Measurements from ENCODE around the gene PHF10. TPM values are rescaled to one million over a fixed set of nuclear protein-coding genes. Genes with fewer than 3 reads are reported as not detected.
"Not testable (repeated sequence)": the region's sequence is repeated elsewhere in the genome, so short reads cannot be mapped to it uniquely, and the experiment has no call there.

The PHF10 gene
- total and polyA plus RNA-seq, 2 donors (not counting 1 experiment from before 2014, with no cell fraction given): 32.9 to 74.6 TPM

DNA sequence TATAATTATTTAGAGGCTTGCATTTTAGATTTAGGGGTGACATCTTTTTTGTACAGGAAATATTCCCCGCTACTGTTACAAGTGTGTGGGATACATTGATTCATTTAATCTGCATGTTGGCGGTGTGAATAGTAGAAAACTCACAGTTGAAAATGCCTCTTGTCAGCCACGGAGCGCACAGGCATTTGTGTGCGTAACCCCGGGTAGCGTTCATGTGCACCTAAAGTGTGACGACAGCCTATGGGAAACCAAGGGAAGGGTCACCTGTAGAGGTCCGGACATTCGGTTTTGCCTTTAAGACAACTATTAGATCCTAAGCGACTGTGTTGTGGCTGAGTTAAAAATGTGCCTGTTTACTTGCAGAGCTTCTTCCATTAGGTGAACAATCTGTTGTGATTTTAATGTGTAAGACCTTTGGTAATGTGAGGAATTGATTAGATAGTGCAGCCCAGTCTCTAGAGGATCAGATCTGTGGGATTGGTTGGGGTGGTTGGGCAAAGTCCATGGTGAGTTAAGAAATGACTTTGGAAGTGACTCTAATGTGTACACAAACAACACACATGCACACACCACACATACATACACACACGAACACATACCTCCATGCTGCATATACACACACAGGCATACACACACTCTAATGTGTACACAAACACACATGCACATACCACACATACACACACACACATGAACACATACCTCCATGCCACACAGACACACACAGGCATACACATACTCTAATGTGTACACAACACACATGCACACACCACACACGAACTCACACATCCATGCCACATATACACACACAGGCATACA is 42.8 kb upstream of the PHF10 start:
- no peak overlapping the region for H3K4me2 ChIP-seq (replicated peaks; ENCODE audit: low read depth, low read length, poor library complexity, severe bottlenecking)
- H3K9me3 ChIP-seq (ENCODE audit: control extremely low read depth in 1 of 3, control insufficient read depth in 2 of 3, insufficient read depth in 1 of 3, low read length in 2 of 3): no peaks in the 10 kb centered on the region
- DNase-seq (no peak), ATAC-seq (ENCODE audit: low read depth) (no peak)
- H3K27me3 ChIP-seq (replicated peaks in 1 of 4; ENCODE audit: control extremely low read depth in 1 of 4, control insufficient read depth in 3 of 4, insufficient read depth in 4 of 4, low read length in 3 of 4): no peaks in the 10 kb centered on the region
- no peak overlapping the region for H3K27ac ChIP-seq (ENCODE audit: low read length in 2 of 2)
- intact Hi-C loops (cut with micrococcal nuclease): no loop called here
- WGBS (ENCODE audit: insufficient coverage): 97% methylated on average over 13 of the region's 13 CpGs
- no peaks in the 10 kb centered on the region for H3K27me3 Mint-ChIP-seq
- H3K27ac Mint-ChIP-seq: no peak overlapping the region
- H3K9ac ChIP-seq (ENCODE audit: low read length): no peak overlapping the region
- no peaks in the 10 kb centered on the region for H3K9me3 Mint-ChIP-seq (ENCODE audit: insufficient read depth)
- ChIA-PET POLR2A (no interaction called here), CTCF (no interaction called here)
- TF ChIP-seq CTCF (IDR thresholded peaks at IDR 0.05) (no peak), EZH2 (IDR thresholded peaks at IDR 0.05; ENCODE audit: borderline replicate concordance, insufficient read depth, low read depth, low read length, poor library complexity, severe bottlenecking) (no peak)
- no peak overlapping the region for H2AFZ ChIP-seq (ENCODE audit: insufficient read depth, low read depth, low read length, poor library complexity, severe bottlenecking)
- H3K4me1 Mint-ChIP-seq: no peaks in the 10 kb centered on the region
- H3K4me3 Mint-ChIP-seq: no peak overlapping the region
- no peak overlapping the region for H3K4me3 ChIP-seq (ENCODE audit: control extremely low read depth in 1 of 5, extremely low read depth in 1 of 5, insufficient read depth in 1 of 5, low read depth in 2 of 5, low read length in 4 of 5)
- H4K20me1 ChIP-seq (ENCODE audit: control insufficient read depth, insufficient read depth, low read length, poor library complexity, severe bottlenecking): no peaks in the 10 kb centered on the region
- H3K4me1 ChIP-seq (ENCODE audit: control insufficient read depth in 2 of 2, insufficient read depth in 2 of 2, low read length in 2 of 2): no peaks in the 10 kb centered on the region
- H3K79me2 ChIP-seq (ENCODE audit: control insufficient read depth, insufficient read depth, low read length): no peaks in the 10 kb centered on the region
- H3K36me3 ChIP-seq (replicated peaks in 1 of 2; ENCODE audit: control extremely low read depth in 1 of 2, control insufficient read depth in 1 of 2, extremely low read depth in 1 of 2, insufficient read depth in 2 of 2, low read length in 1 of 2): peaks cover 8 to 68% of the 10 kb centered on the region in 2 experiments

DNA sequence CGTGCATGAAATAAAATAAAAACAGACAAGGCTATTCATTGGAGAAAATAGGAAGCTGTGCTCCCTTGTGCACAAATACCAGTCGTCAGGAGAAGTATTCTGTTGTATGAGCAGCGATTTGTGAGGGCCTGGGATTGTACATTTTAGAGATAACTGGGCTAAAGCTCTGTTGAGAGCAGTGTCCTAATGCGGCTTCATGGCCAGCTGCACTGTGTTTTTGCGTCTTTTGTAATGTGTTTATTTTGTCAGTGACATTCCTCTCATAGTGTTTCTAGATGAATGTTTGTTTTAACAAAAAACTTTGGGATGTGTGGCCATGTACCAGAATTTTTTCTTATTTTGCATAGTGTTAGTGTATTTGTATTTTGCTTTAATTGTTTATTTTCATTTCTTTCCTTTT is 41.9 kb upstream of the PHF10 start:
- Histone ChIP-seq H3K4me1 (ENCODE audit: control insufficient read depth in 2 of 2, insufficient read depth in 2 of 2, low read length in 2 of 2) (no peaks in the 10 kb centered on the region), H3K27ac (ENCODE audit: low read length in 2 of 2) (no peak overlapping the region), H3K27me3 (replicated peaks in 1 of 4; ENCODE audit: control extremely low read depth in 1 of 4, control insufficient read depth in 3 of 4, insufficient read depth in 4 of 4, low read length in 3 of 4) (no peaks in the 10 kb centered on the region), H4K20me1 (ENCODE audit: control insufficient read depth, insufficient read depth, low read length, poor library complexity, severe bottlenecking) (no peaks in the 10 kb centered on the region), H3K9ac (ENCODE audit: low read length) (no peak overlapping the region), H3K79me2 (ENCODE audit: control insufficient read depth, insufficient read depth, low read length) (no peaks in the 10 kb centered on the region), H3K4me2 (replicated peaks; ENCODE audit: low read depth, low read length, poor library complexity, severe bottlenecking) (no peak overlapping the region), H3K36me3 (replicated peaks in 1 of 2; ENCODE audit: control extremely low read depth in 1 of 2, control insufficient read depth in 1 of 2, extremely low read depth in 1 of 2, insufficient read depth in 2 of 2, low read length in 1 of 2) (peaks cover 5 to 67% of the 10 kb centered on the region in 2 experiments), H3K4me3 (ENCODE audit: control extremely low read depth in 1 of 5, extremely low read depth in 1 of 5, insufficient read depth in 1 of 5, low read depth in 2 of 5, low read length in 4 of 5) (no peak overlapping the region), H2AFZ (ENCODE audit: insufficient read depth, low read depth, low read length, poor library complexity, severe bottlenecking) (no peak overlapping the region), H3K9me3 (ENCODE audit: control extremely low read depth in 1 of 3, control insufficient read depth in 2 of 3, insufficient read depth in 1 of 3, low read length in 2 of 3) (no peaks in the 10 kb centered on the region)
- Mint-ChIP-seq H3K9me3 (ENCODE audit: insufficient read depth) (no peaks in the 10 kb centered on the region), H3K4me3 (no peak overlapping the region), H3K4me1 (no peaks in the 10 kb centered on the region), H3K27ac (no peak overlapping the region), H3K27me3 (no peaks in the 10 kb centered on the region)
- ChIA-PET POLR2A (no interaction called here), CTCF (no interaction called here)
- DNase-seq: no peak
- ATAC-seq (ENCODE audit: low read depth): no peak
- no peak for TF ChIP-seq EZH2 (IDR thresholded peaks at IDR 0.05; ENCODE audit: borderline replicate concordance, insufficient read depth, low read depth, low read length, poor library complexity, severe bottlenecking)
- no peak for TF ChIP-seq CTCF (IDR thresholded peaks at IDR 0.05)
- intact Hi-C loops (cut with micrococcal nuclease): no loop called here
- 100% methylated on average over 3 of the region's 5 CpGs for WGBS (ENCODE audit: insufficient coverage)

- H3K79me2 ChIP-seq (ENCODE audit: control insufficient read depth, insufficient read depth, low read length); H3K4me2 ChIP-seq (replicated peaks; ENCODE audit: low read depth, low read length, poor library complexity, severe bottlenecking); ATAC-seq (ENCODE audit: low read depth); H3K4me1 Mint-ChIP-seq; H3K4me3 Mint-ChIP-seq; H3K9me3 ChIP-seq (ENCODE audit: control extremely low read depth in 1 of 3, control insufficient read depth in 2 of 3, insufficient read depth in 1 of 3, low read length in 2 of 3); H3K4me1 ChIP-seq (ENCODE audit: control insufficient read depth in 2 of 2, insufficient read depth in 2 of 2, low read length in 2 of 2); H3K4me3 ChIP-seq (ENCODE audit: control extremely low read depth in 1 of 5, extremely low read depth in 1 of 5, insufficient read depth in 1 of 5, low read depth in 2 of 5, low read length in 4 of 5); POLR2A ChIA-PET; H3K27ac ChIP-seq (ENCODE audit: low read length in 2 of 2); intact Hi-C loops (cut with micrococcal nuclease); CTCF ChIA-PET; DNase-seq; H3K9ac ChIP-seq (ENCODE audit: low read length); H3K27me3 Mint-ChIP-seq; H2AFZ ChIP-seq (ENCODE audit: insufficient read depth, low read depth, low read length, poor library complexity, severe bottlenecking); H3K9me3 Mint-ChIP-seq (ENCODE audit: insufficient read depth); H3K27ac Mint-ChIP-seq; H4K20me1 ChIP-seq (ENCODE audit: control insufficient read depth, insufficient read depth, low read length, poor library complexity, severe bottlenecking); H3K27me3 ChIP-seq (replicated peaks in 1 of 4; ENCODE audit: control extremely low read depth in 1 of 4, control insufficient read depth in 3 of 4, insufficient read depth in 4 of 4, low read length in 3 of 4): not testable (repeated sequence)
- H3K36me3 ChIP-seq (replicated peaks in 1 of 2; ENCODE audit: control extremely low read depth in 1 of 2, control insufficient read depth in 1 of 2, extremely low read depth in 1 of 2, insufficient read depth in 2 of 2, low read length in 1 of 2): peaks cover 5 to 71% of the 10 kb centered on the region in 2 experiments
- WGBS (ENCODE audit: insufficient coverage): 97% methylated on average over 10 of the region's 10 CpGs
Observed at GRCh38 chr6:169765789-169766188, 41.5 kb upstream of the PHF10 start.
